ENCODE results near the gene JOSD2.

Gene JOSD2

GRCh38 chr19:50514346-50515167 lies 3.6 kb upstream of the JOSD2 start:
- in situ Hi-C loops (cut with MboI; ENCODE audit: low sequenced_read_pairs): no loop called here

DNA sequence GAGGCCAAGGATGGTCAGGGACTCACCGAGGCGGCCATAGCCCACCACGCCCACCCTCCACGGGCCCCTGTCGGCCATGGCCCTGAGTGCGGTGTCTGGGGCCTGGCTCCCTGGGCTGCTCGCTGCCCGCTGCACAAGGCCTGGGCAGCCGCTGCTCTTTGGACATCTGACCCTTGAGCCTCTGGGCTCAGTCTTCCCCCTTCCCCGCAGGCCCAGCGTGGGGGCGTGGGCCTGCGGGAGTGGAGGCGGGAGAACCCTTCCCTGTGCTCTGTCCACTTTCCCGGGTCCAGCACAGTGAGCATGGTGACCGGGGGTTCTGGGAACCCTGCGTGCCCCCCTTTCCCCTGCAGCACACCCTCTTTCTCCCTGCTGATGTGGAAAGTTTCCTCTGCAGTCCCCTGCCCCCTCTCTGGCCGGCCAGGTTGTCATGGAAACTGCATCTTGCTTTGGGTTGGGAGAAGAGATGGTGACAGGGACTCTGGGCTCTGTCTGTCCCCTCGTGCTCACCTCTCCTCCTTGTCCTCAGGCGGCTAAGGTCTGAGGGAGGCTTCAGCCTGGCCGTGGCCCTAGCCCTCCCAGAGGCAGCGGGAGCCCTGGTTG lies 2.9 kb upstream of the JOSD2 start, which contains the start of gene ASPDH:
Gene ASPDH (minus strand): TSS at position 168 of the 600 bp plus-strand sequence. CDS start 90 bp downstream, at position 78.
- in situ Hi-C loops (cut with MboI; ENCODE audit: low sequenced_read_pairs): no loop called here

DNA sequence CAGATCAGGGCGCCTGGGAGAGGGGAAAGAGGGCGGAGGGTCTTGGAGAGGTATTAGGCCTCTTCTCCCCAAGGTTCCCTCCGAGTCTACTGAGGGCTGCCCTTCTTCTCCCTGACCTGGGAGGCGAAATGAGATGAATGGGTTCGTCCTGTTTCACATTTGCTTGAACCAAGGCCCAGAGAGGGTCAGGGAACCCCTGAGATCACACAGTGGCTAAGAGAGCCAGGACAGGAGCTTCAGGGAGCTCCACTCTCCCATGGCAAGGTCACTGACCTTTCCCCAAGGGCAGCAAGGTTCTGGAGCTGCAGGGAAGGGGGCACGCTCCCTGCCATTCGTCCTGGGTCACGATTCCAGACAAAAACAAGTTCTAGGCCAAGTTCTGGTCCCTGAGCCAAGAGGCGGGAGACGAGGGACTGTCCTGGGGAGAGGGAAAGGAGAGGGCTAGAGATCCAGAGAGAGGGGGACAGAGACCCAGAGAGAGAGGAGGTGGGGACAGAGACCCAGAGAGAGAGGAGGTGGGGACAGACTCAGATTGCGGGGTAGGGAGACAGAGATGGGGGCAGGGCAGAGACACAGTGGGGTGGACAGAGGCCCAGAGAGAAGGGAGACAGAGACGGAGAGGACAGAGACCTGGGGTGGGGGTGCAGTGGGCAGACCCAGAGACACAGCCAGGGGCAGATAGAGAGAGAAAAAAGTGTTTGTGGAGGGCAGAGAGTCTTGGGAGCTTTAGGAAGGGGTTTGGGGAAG lies 2.2 kb upstream of the JOSD2 start:
- in situ Hi-C loops (cut with MboI; ENCODE audit: low sequenced_read_pairs): no loop called here

GRCh38 chr19:50512112-50512998 lies 1.4 kb upstream of the JOSD2 start:
- in situ Hi-C loops (cut with MboI; ENCODE audit: low sequenced_read_pairs): no loop called here

DNA sequence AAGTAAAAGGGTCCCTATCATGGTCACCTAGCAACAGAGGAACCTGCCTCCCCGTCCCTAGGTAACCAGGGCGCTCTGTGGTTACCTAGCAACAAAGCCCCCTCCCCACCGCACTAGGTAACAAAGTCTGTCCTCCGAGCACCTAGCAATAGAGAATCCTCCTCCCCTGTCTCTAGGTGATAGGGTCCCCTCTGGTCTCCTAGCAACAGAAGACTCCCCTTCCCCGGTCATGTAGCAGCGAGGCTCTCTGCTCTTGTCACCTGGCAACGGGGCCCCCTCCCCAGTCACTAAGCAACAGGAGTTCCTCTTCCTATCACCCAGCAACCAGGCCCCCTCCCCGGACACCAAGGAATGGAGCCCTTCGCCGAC lies 307 bp downstream of the JOSD2 start:
- in situ Hi-C loops (cut with MboI; ENCODE audit: low sequenced_read_pairs): no loop called here

- in situ Hi-C loops (cut with MboI; ENCODE audit: low sequenced_read_pairs): no loop called here
Observed at GRCh38 chr19:50510121-50510670, 795 bp downstream of the JOSD2 start.

- in situ Hi-C loops (cut with MboI; ENCODE audit: low sequenced_read_pairs): no loop called here
Observed at GRCh38 chr19:50509366-50509765, 1.6 kb downstream of the JOSD2 start.

- in situ Hi-C loops (cut with MboI; ENCODE audit: low sequenced_read_pairs): no loop called here
Observed at GRCh38 chr19:50508843-50509190, 2.2 kb downstream of the JOSD2 start.

DNA sequence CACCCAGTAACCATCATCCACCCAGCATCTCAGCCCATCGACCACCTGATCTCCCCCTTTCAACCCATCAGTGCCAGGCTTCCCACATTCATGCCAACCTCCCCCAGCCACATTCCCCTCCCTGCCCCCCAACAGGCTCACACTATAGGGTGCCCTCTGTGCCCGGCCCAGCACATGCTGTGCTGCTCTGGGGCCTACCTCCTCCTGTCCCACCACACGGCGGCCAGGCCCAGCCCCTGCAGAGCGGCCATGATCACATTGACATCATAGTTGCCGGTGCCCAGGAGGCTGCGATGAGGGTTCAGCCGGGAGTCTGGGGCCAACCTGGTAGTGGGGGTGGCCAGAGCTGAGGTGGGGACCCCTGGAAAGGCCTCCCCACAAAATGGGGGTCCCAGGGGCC lies 3.6 kb downstream of the JOSD2 start:
- in situ Hi-C loops (cut with MboI; ENCODE audit: low sequenced_read_pairs): no loop called here

- in situ Hi-C loops (cut with MboI; ENCODE audit: low sequenced_read_pairs): no loop called here
Observed at GRCh38 chr19:50506700-50507099, 4.3 kb downstream of the JOSD2 start.

DNA sequence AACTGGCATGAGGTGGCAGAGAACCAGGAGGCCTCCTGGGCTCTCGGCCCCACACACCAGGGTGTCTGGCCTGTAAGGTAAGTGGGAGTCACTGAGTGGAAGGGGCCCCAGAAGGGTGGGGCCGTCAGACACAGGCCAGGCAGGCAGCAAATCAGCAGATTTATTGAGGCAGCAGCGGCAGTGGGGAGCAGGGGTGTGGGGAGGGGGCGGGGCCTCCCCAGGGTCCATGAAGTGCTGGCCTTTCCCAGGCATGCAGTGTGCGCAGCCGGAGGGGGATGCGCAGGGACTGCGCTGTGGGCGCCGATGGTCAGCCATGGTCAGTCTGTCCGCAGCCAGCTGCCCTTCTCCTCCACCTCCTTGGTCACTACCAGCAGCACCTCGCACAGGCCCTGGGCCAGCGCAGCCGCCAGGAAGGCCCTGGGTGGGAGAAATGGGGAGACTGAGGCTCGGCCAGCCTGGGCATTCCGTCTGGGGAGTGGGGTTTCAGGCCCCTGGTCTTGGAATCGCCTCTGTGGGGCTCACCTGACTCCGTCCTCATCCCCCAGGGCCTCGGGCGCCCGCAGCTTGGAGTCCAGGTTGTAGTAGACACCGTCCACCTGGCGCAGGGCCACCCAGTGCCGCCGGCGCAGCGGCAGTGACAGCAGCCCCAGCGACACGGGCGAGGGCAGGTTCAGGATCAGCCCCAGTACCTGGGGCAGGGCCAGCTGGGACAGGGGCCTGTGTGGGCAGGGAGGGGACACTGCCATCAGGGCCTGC lies 5.0 kb downstream of the JOSD2 start:
- in situ Hi-C loops (cut with MboI; ENCODE audit: low sequenced_read_pairs): no loop called here

GRCh38 chr19:50501568-50502475 lies 9.2 kb downstream of the JOSD2 start:
- in situ Hi-C loops (cut with MboI; ENCODE audit: low sequenced_read_pairs): no loop called here

- in situ Hi-C loops (cut with MboI; ENCODE audit: low sequenced_read_pairs): no loop called here
Observed at GRCh38 chr19:50501186-50501567, 9.8 kb downstream of the JOSD2 start.

GRCh38 chr19:50500753-50501151 lies 10.2 kb downstream of the JOSD2 start:
- in situ Hi-C loops (cut with MboI; ENCODE audit: low sequenced_read_pairs): no loop called here

- in situ Hi-C loops (cut with MboI; ENCODE audit: low sequenced_read_pairs): no loop called here
Observed at GRCh38 chr19:50500060-50500752, 10.8 kb downstream of the JOSD2 start.

- in situ Hi-C loops (cut with MboI; ENCODE audit: low sequenced_read_pairs): no loop called here
Observed at GRCh38 chr19:50498219-50499056, 12.6 kb downstream of the JOSD2 start.

- in situ Hi-C loops (cut with MboI; ENCODE audit: low sequenced_read_pairs): no loop called here
Observed at GRCh38 chr19:50497022-50497405, 14.0 kb downstream of the JOSD2 start.

Measured in HL-60/S4 treated with retinoic acid at 250 ng/mL for 4 days and 3 days (cell line).